ENCODE data around the gene ANKS3.

GRCh38 chr16:4746215-4746614 lies 12.1 kb upstream of the ANKS3 start:
- TF ChIP-seq, protein P1, sequence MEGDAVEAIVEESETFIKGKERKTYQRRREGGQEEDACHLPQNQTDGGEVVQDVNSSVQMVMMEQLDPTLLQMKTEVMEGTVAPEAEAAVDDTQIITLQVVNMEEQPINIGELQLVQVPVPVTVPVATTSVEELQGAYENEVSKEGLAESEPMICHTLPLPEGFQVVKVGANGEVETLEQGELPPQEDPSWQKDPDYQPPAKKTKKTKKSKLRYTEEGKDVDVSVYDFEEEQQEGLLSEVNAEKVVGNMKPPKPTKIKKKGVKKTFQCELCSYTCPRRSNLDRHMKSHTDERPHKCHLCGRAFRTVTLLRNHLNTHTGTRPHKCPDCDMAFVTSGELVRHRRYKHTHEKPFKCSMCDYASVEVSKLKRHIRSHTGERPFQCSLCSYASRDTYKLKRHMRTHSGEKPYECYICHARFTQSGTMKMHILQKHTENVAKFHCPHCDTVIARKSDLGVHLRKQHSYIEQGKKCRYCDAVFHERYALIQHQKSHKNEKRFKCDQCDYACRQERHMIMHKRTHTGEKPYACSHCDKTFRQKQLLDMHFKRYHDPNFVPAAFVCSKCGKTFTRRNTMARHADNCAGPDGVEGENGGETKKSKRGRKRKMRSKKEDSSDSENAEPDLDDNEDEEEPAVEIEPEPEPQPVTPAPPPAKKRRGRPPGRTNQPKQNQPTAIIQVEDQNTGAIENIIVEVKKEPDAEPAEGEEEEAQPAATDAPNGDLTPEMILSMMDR (IDR thresholded peaks at IDR 0.05) = no peak
- TF ChIP-seq EP300 (IDR thresholded peaks at IDR 0.05) (no peak), POLR2AphosphoS5 (IDR thresholded peaks at IDR 0.05) (no peak)
